ENCODE measurements around the gene TNRC6B.
"Not testable (repeated sequence)": the region's sequence is repeated elsewhere in the genome, so short reads cannot be mapped to it uniquely, and the experiment has no call there.

TNRC6B gene

GRCh38 chr22:40308999-40309573 is 131.4 kb downstream of the TNRC6B start:
- in situ Hi-C loops (cut with HindIII; ENCODE audit: low pct_ligation_motif_present, low pct_unique_long_range_greater_than_20kb, low sequenced_read_pairs): no loop called here

GRCh38 chr22:40309631-40310030 is 131.9 kb downstream of the TNRC6B start:
- in situ Hi-C loops (cut with HindIII; ENCODE audit: low pct_ligation_motif_present, low pct_unique_long_range_greater_than_20kb, low sequenced_read_pairs): no loop called here
- DNase-seq: no peak

More at GRCh38 chr22:40308999-40309573, 131.4 kb downstream of the TNRC6B start:
- no peak for DNase-seq

- no peak for DNase-seq
- in situ Hi-C loops (cut with HindIII; ENCODE audit: low pct_ligation_motif_present, low pct_unique_long_range_greater_than_20kb, low sequenced_read_pairs): no loop called here
Measured at GRCh38 chr22:40310081-40310767, 132.5 kb downstream of the TNRC6B start.

GRCh38 chr22:40310768-40311120 is 133.0 kb downstream of the TNRC6B start:
- DNase-seq: no peak
- in situ Hi-C loops (cut with HindIII; ENCODE audit: low pct_ligation_motif_present, low pct_unique_long_range_greater_than_20kb, low sequenced_read_pairs): no loop called here

- in situ Hi-C loops (cut with HindIII; ENCODE audit: low pct_ligation_motif_present, low pct_unique_long_range_greater_than_20kb, low sequenced_read_pairs); DNase-seq: not testable (repeated sequence)
Measured at GRCh38 chr22:40311646-40312045, 133.9 kb downstream of the TNRC6B start.

GRCh38 chr22:40312050-40312449 is 134.3 kb downstream of the TNRC6B start:
- in situ Hi-C loops (cut with HindIII; ENCODE audit: low pct_ligation_motif_present, low pct_unique_long_range_greater_than_20kb, low sequenced_read_pairs): no loop called here
- no peak for DNase-seq

GRCh38 chr22:40313007-40313406 is 135.3 kb downstream of the TNRC6B start:
- in situ Hi-C loops (cut with HindIII; ENCODE audit: low pct_ligation_motif_present, low pct_unique_long_range_greater_than_20kb, low sequenced_read_pairs): no loop called here
- DNase-seq: no peak

- in situ Hi-C loops (cut with HindIII; ENCODE audit: low pct_ligation_motif_present, low pct_unique_long_range_greater_than_20kb, low sequenced_read_pairs): no loop called here
Measured at GRCh38 chr22:40314041-40314440, 136.3 kb downstream of the TNRC6B start.

GRCh38 chr22:40320687-40321086 is 143.0 kb downstream of the TNRC6B start:
- in situ Hi-C loops (cut with HindIII; ENCODE audit: low pct_ligation_motif_present, low pct_unique_long_range_greater_than_20kb, low sequenced_read_pairs): no loop called here

More at GRCh38 chr22:40314041-40314440, 136.3 kb downstream of the TNRC6B start:
- DNase-seq: no peak

GRCh38 chr22:40322021-40322420 is 144.3 kb downstream of the TNRC6B start:
- no peak for DNase-seq
- in situ Hi-C loops (cut with HindIII; ENCODE audit: low pct_ligation_motif_present, low pct_unique_long_range_greater_than_20kb, low sequenced_read_pairs): no loop called here

More at GRCh38 chr22:40320687-40321086, 143.0 kb downstream of the TNRC6B start:
- no peak for DNase-seq

- DNase-seq: no peak
- in situ Hi-C loops (cut with HindIII; ENCODE audit: low pct_ligation_motif_present, low pct_unique_long_range_greater_than_20kb, low sequenced_read_pairs): no loop called here
Measured at GRCh38 chr22:40322818-40323447, 145.2 kb downstream of the TNRC6B start.

GRCh38 chr22:40323681-40324171 is 146.0 kb downstream of the TNRC6B start:
- DNase-seq: no peak
- in situ Hi-C loops (cut with HindIII; ENCODE audit: low pct_ligation_motif_present, low pct_unique_long_range_greater_than_20kb, low sequenced_read_pairs): no loop called here

GRCh38 chr22:40324468-40325305 is 147.0 kb downstream of the TNRC6B start:
- DNase-seq: no peak
- in situ Hi-C loops (cut with HindIII; ENCODE audit: low pct_ligation_motif_present, low pct_unique_long_range_greater_than_20kb, low sequenced_read_pairs): no loop called here

- in situ Hi-C loops (cut with HindIII; ENCODE audit: low pct_ligation_motif_present, low pct_unique_long_range_greater_than_20kb, low sequenced_read_pairs): no loop called here
- no peak for DNase-seq
Measured at GRCh38 chr22:40325315-40325714, 147.6 kb downstream of the TNRC6B start.

- in situ Hi-C loops (cut with HindIII; ENCODE audit: low pct_ligation_motif_present, low pct_unique_long_range_greater_than_20kb, low sequenced_read_pairs): no loop called here
- DNase-seq: no peak
Measured at GRCh38 chr22:40326905-40327735, 149.4 kb downstream of the TNRC6B start.

GRCh38 chr22:40328546-40329456 is 151.1 kb downstream of the TNRC6B start:
- in situ Hi-C loops (cut with HindIII; ENCODE audit: low pct_ligation_motif_present, low pct_unique_long_range_greater_than_20kb, low sequenced_read_pairs): no loop called here

GRCh38 chr22:40329466-40329865 is 151.7 kb downstream of the TNRC6B start:
- DNase-seq: no peak
- in situ Hi-C loops (cut with HindIII; ENCODE audit: low pct_ligation_motif_present, low pct_unique_long_range_greater_than_20kb, low sequenced_read_pairs): no loop called here

More at GRCh38 chr22:40328546-40329456, 151.1 kb downstream of the TNRC6B start:
- DNase-seq: no peak

Data from ACHN (cell line).